WTC11 (cell line): ENCODE results near the gene TMEM196.

ENCODE experiments used
- CREB1 ChIP-seq: sonication (generic); formaldehyde crosslinking; IDR thresholded peaks from 2 replicates; pipeline ENCODE4 v1.8.0; 2023; ENCODE audit warnings: mild to moderate bottlenecking, missing genetic modification reagents
- CTCF ChIP-seq: fragments of 200-600 bp; IDR thresholded peaks from 2 replicates; pipeline ENCODE4 v1.8.0; 2022; ENCODE audit warnings: antibody characterized with exemption
- E2F1 ChIP-seq: sonication (generic); formaldehyde crosslinking; IDR thresholded peaks from 2 replicates; pipeline ENCODE4 v1.8.0; 2022; ENCODE audit warnings: mild to moderate bottlenecking, missing genetic modification reagents
- E2F4 ChIP-seq: sonication (generic); formaldehyde crosslinking; IDR thresholded peaks from 2 replicates; pipeline ENCODE4 v1.8.1; 2022; ENCODE audit warnings: low read depth, mild to moderate bottlenecking, moderate library complexity, missing genetic modification reagents, borderline replicate concordance
- ETV6 ChIP-seq: sonication (generic); formaldehyde crosslinking; IDR thresholded peaks from 2 replicates; pipeline ENCODE4 v1.8.1; 2022; ENCODE audit warnings: mild to moderate bottlenecking, missing genetic modification reagents
- GABPB1 ChIP-seq: sonication (generic); formaldehyde crosslinking; IDR thresholded peaks from 2 replicates; pipeline ENCODE4 v1.8.1; 2023; ENCODE audit warnings: mild to moderate bottlenecking, missing genetic modification reagents
- GRHL2 ChIP-seq: fragments of 250-450 bp; sonication (Bioruptor Pico); IDR thresholded peaks from 2 replicates; pipeline ENCODE4 v1.8.0; 2022; ENCODE audit warnings: mild to moderate bottlenecking, moderate library complexity; ENCODE audit not compliant: insufficient replicate concordance, severe bottlenecking
- NR3C1 ChIP-seq: sonication (generic); formaldehyde crosslinking; conservative IDR thresholded peaks from 2 replicates; pipeline ENCODE4 v1.8.1; 2023; ENCODE audit warnings: low read depth, mild to moderate bottlenecking, missing genetic modification reagents
- SP1 ChIP-seq: sonication (generic); formaldehyde crosslinking; conservative IDR thresholded peaks from 2 replicates; pipeline ENCODE4 v1.8.1; 2022; ENCODE audit warnings: missing genetic modification reagents
- ZMAT4 ChIP-seq: fragments of 250-450 bp; sonication (Bioruptor Pico); IDR thresholded peaks from 2 replicates; pipeline ENCODE4 v1.9.0; 2021; ENCODE audit warnings: mild to moderate bottlenecking
- ZNF263 ChIP-seq: sonication (generic); formaldehyde crosslinking; IDR thresholded peaks from 2 replicates; pipeline ENCODE4 v1.8.1; 2022; ENCODE audit warnings: low read depth, mild to moderate bottlenecking, moderate library complexity, missing genetic modification reagents

- TF ChIP-seq CTCF (no peak), SP1 (CRISPR knock-in tag) (no peak), ETV6 (CRISPR knock-in tag) (no peak), GRHL2 (CRISPR knock-in tag) (no peak), CREB1 (CRISPR knock-in tag) (no peak), E2F1 (CRISPR knock-in tag) (no peak), GABPB1 (CRISPR knock-in tag) (no peak), ZNF263 (CRISPR knock-in tag) (no peak), E2F4 (CRISPR knock-in tag) (no peak), ZMAT4 (CRISPR knock-in tag) (no peak), NR3C1 (CRISPR knock-in tag) (no peak)
Measured at GRCh38 chr7:19811386-19811785, 38.0 kb upstream of the TMEM196 start.
